ENCODE data around the gene MROH2B.

The MROH2B gene

GRCh38 chr5:41071242-41071641, at the start of gene MROH2B:
MROH2B (minus strand) TSS chr5:41071342; CDS start chr5:41070852, 490 bp downstream.
- no peak within 1 kb of the TSS for H3K4me3 ChIP-seq (ENCODE audit: low read length)
- no peaks in the 10 kb centered on the region for H3K4me1 ChIP-seq (ENCODE audit: control insufficient read depth, insufficient read depth, low read length)
- H3K9me3 ChIP-seq (ENCODE audit: control insufficient read depth, low read length) = no peaks in the 10 kb centered on the region
- H3K9ac ChIP-seq (ENCODE audit: low read length) = no peak within 1 kb of the TSS
- H3K27me3 ChIP-seq (ENCODE audit: control insufficient read depth, insufficient read depth, low read length) = no peaks in the 10 kb centered on the region
- H3K36me3 ChIP-seq (ENCODE audit: control insufficient read depth, insufficient read depth, low read length) = no peaks in the 10 kb centered on the region

GRCh38 chr5:41120600-41120999, 49.5 kb upstream of the MROH2B start:
- H3K4me1 ChIP-seq (ENCODE audit: control insufficient read depth, insufficient read depth, low read length) = no peaks in the 10 kb centered on the region
- H3K27me3 ChIP-seq (ENCODE audit: control insufficient read depth, insufficient read depth, low read length) = no peaks in the 10 kb centered on the region
- no peaks in the 10 kb centered on the region for H3K9me3 ChIP-seq (ENCODE audit: control insufficient read depth, low read length)
- H3K36me3 ChIP-seq (ENCODE audit: control insufficient read depth, insufficient read depth, low read length) = no peaks in the 10 kb centered on the region
- no peak overlapping the region for H3K9ac ChIP-seq (ENCODE audit: low read length)
- no peak overlapping the region for H3K4me3 ChIP-seq (ENCODE audit: low read length)

- Histone ChIP-seq H3K27me3 (ENCODE audit: control insufficient read depth, insufficient read depth, low read length) (no peaks in the 10 kb centered on the region), H3K36me3 (ENCODE audit: control insufficient read depth, insufficient read depth, low read length) (no peaks in the 10 kb centered on the region), H3K9ac (ENCODE audit: low read length) (no peak overlapping the region), H3K4me1 (ENCODE audit: control insufficient read depth, insufficient read depth, low read length) (no peaks in the 10 kb centered on the region), H3K4me3 (ENCODE audit: low read length) (no peak overlapping the region), H3K9me3 (ENCODE audit: control insufficient read depth, low read length) (no peaks in the 10 kb centered on the region)
Measured at GRCh38 chr5:41118177-41118576, 47.0 kb upstream of the MROH2B start.

GRCh38 chr5:41115281-41115680, 44.1 kb upstream of the MROH2B start:
- Histone ChIP-seq H3K36me3 (ENCODE audit: control insufficient read depth, insufficient read depth, low read length) (no peaks in the 10 kb centered on the region), H3K27me3 (ENCODE audit: control insufficient read depth, insufficient read depth, low read length) (no peaks in the 10 kb centered on the region)

GRCh38 chr5:41112486-41113455, 41.6 kb upstream of the MROH2B start:
- no peaks in the 10 kb centered on the region for H3K9me3 ChIP-seq (ENCODE audit: control insufficient read depth, low read length)
- no peaks in the 10 kb centered on the region for H3K27me3 ChIP-seq (ENCODE audit: control insufficient read depth, insufficient read depth, low read length)
- no peaks in the 10 kb centered on the region for H3K36me3 ChIP-seq (ENCODE audit: control insufficient read depth, insufficient read depth, low read length)
- no peak overlapping the region for H3K4me3 ChIP-seq (ENCODE audit: low read length)
- H3K4me1 ChIP-seq (ENCODE audit: control insufficient read depth, insufficient read depth, low read length) = no peaks in the 10 kb centered on the region
- no peak overlapping the region for H3K9ac ChIP-seq (ENCODE audit: low read length)

More at GRCh38 chr5:41115281-41115680, 44.1 kb upstream of the MROH2B start:
- Histone ChIP-seq H3K4me1 (ENCODE audit: control insufficient read depth, insufficient read depth, low read length) (no peaks in the 10 kb centered on the region), H3K9me3 (ENCODE audit: control insufficient read depth, low read length) (no peaks in the 10 kb centered on the region), H3K9ac (ENCODE audit: low read length) (no peak overlapping the region), H3K4me3 (ENCODE audit: low read length) (no peak overlapping the region)

GRCh38 chr5:41109186-41109585, 38.0 kb upstream of the MROH2B start:
- H3K4me3 ChIP-seq (ENCODE audit: low read length) = no peak overlapping the region
- H3K27me3 ChIP-seq (ENCODE audit: control insufficient read depth, insufficient read depth, low read length) = no peaks in the 10 kb centered on the region
- H3K9me3 ChIP-seq (ENCODE audit: control insufficient read depth, low read length) = no peaks in the 10 kb centered on the region
- no peak overlapping the region for H3K9ac ChIP-seq (ENCODE audit: low read length)
- H3K36me3 ChIP-seq (ENCODE audit: control insufficient read depth, insufficient read depth, low read length) = no peaks in the 10 kb centered on the region
- H3K4me1 ChIP-seq (ENCODE audit: control insufficient read depth, insufficient read depth, low read length) = no peaks in the 10 kb centered on the region

- Histone ChIP-seq H3K4me1 (ENCODE audit: control insufficient read depth, insufficient read depth, low read length) (no peaks in the 10 kb centered on the region), H3K27me3 (ENCODE audit: control insufficient read depth, insufficient read depth, low read length) (no peaks in the 10 kb centered on the region), H3K36me3 (ENCODE audit: control insufficient read depth, insufficient read depth, low read length) (no peaks in the 10 kb centered on the region)
Measured at GRCh38 chr5:41102341-41102740, 31.2 kb upstream of the MROH2B start.

GRCh38 chr5:41097642-41098041, 26.5 kb upstream of the MROH2B start:
- Histone ChIP-seq H3K4me1 (ENCODE audit: control insufficient read depth, insufficient read depth, low read length) (no peaks in the 10 kb centered on the region), H3K9ac (ENCODE audit: low read length) (no peak overlapping the region), H3K27me3 (ENCODE audit: control insufficient read depth, insufficient read depth, low read length) (no peaks in the 10 kb centered on the region), H3K9me3 (ENCODE audit: control insufficient read depth, low read length) (no peaks in the 10 kb centered on the region), H3K36me3 (ENCODE audit: control insufficient read depth, insufficient read depth, low read length) (no peaks in the 10 kb centered on the region), H3K4me3 (ENCODE audit: low read length) (no peak overlapping the region)

More at GRCh38 chr5:41102341-41102740, 31.2 kb upstream of the MROH2B start:
- Histone ChIP-seq H3K9ac (ENCODE audit: low read length) (no peak overlapping the region), H3K9me3 (ENCODE audit: control insufficient read depth, low read length) (no peaks in the 10 kb centered on the region), H3K4me3 (ENCODE audit: low read length) (no peak overlapping the region)

GRCh38 chr5:41095324-41096101, 24.4 kb upstream of the MROH2B start:
- H3K4me1 ChIP-seq (ENCODE audit: control insufficient read depth, insufficient read depth, low read length) = no peaks in the 10 kb centered on the region

GRCh38 chr5:41094871-41095270, 23.7 kb upstream of the MROH2B start:
- H3K9me3 ChIP-seq (ENCODE audit: control insufficient read depth, low read length) = no peaks in the 10 kb centered on the region
- H3K9ac ChIP-seq (ENCODE audit: low read length) = no peak overlapping the region
- H3K27me3 ChIP-seq (ENCODE audit: control insufficient read depth, insufficient read depth, low read length) = no peaks in the 10 kb centered on the region

More at GRCh38 chr5:41095324-41096101, 24.4 kb upstream of the MROH2B start:
- Histone ChIP-seq H3K4me3 (ENCODE audit: low read length) (no peak overlapping the region), H3K27me3 (ENCODE audit: control insufficient read depth, insufficient read depth, low read length) (no peaks in the 10 kb centered on the region), H3K9ac (ENCODE audit: low read length) (no peak overlapping the region), H3K9me3 (ENCODE audit: control insufficient read depth, low read length) (no peaks in the 10 kb centered on the region), H3K36me3 (ENCODE audit: control insufficient read depth, insufficient read depth, low read length) (no peaks in the 10 kb centered on the region)

GRCh38 chr5:41093803-41094202, 22.7 kb upstream of the MROH2B start:
- no peaks in the 10 kb centered on the region for H3K27me3 ChIP-seq (ENCODE audit: control insufficient read depth, insufficient read depth, low read length)
- H3K4me1 ChIP-seq (ENCODE audit: control insufficient read depth, insufficient read depth, low read length) = no peaks in the 10 kb centered on the region
- no peaks in the 10 kb centered on the region for H3K9me3 ChIP-seq (ENCODE audit: control insufficient read depth, low read length)
- no peak overlapping the region for H3K4me3 ChIP-seq (ENCODE audit: low read length)
- H3K9ac ChIP-seq (ENCODE audit: low read length) = no peak overlapping the region
- H3K36me3 ChIP-seq (ENCODE audit: control insufficient read depth, insufficient read depth, low read length) = no peaks in the 10 kb centered on the region

More at GRCh38 chr5:41094871-41095270, 23.7 kb upstream of the MROH2B start:
- Histone ChIP-seq H3K4me3 (ENCODE audit: low read length) (no peak overlapping the region), H3K36me3 (ENCODE audit: control insufficient read depth, insufficient read depth, low read length) (no peaks in the 10 kb centered on the region), H3K4me1 (ENCODE audit: control insufficient read depth, insufficient read depth, low read length) (no peaks in the 10 kb centered on the region)

GRCh38 chr5:41087461-41087860, 16.3 kb upstream of the MROH2B start:
- Histone ChIP-seq H3K36me3 (ENCODE audit: control insufficient read depth, insufficient read depth, low read length) (no peaks in the 10 kb centered on the region), H3K4me1 (ENCODE audit: control insufficient read depth, insufficient read depth, low read length) (no peaks in the 10 kb centered on the region), H3K4me3 (ENCODE audit: low read length) (no peak overlapping the region), H3K9me3 (ENCODE audit: control insufficient read depth, low read length) (no peaks in the 10 kb centered on the region), H3K27me3 (ENCODE audit: control insufficient read depth, insufficient read depth, low read length) (no peaks in the 10 kb centered on the region), H3K9ac (ENCODE audit: low read length) (no peak overlapping the region)
